IPS-18a (cell line): ENCODE measurements around the gene KCNG2.

Source experiments
- H3K27ac ChIP-seq: one replicate; pipeline ENCODE4 v1.5.1; 2013; ENCODE audit warnings: low read length
- H3K27me3 ChIP-seq: one replicate; pipeline ENCODE4 v1.6.1; 2013; ENCODE audit warnings: mild to moderate bottlenecking, low read length; ENCODE audit not compliant: control insufficient read depth, insufficient read depth
- H3K36me3 ChIP-seq: one replicate; pipeline ENCODE4 v1.6.1; 2013; ENCODE audit warnings: low read depth, low read length; ENCODE audit not compliant: control insufficient read depth
- H3K4me1 ChIP-seq: one replicate; pipeline ENCODE4 v1.6.1; 2013; ENCODE audit warnings: low read depth, low read length; ENCODE audit not compliant: control insufficient read depth
- H3K4me3 ChIP-seq: one replicate; pipeline ENCODE4 v1.5.1; 2013; ENCODE audit warnings: low read length
- H3K9ac ChIP-seq: one replicate; pipeline ENCODE4 v1.6.1; 2013; ENCODE audit warnings: mild to moderate bottlenecking, low read length, moderate library complexity
- H3K9me3 ChIP-seq: one replicate; pipeline ENCODE4 v1.6.1; 2013; ENCODE audit warnings: low read depth, low read length; ENCODE audit not compliant: control insufficient read depth

KCNG2 gene

DNA sequence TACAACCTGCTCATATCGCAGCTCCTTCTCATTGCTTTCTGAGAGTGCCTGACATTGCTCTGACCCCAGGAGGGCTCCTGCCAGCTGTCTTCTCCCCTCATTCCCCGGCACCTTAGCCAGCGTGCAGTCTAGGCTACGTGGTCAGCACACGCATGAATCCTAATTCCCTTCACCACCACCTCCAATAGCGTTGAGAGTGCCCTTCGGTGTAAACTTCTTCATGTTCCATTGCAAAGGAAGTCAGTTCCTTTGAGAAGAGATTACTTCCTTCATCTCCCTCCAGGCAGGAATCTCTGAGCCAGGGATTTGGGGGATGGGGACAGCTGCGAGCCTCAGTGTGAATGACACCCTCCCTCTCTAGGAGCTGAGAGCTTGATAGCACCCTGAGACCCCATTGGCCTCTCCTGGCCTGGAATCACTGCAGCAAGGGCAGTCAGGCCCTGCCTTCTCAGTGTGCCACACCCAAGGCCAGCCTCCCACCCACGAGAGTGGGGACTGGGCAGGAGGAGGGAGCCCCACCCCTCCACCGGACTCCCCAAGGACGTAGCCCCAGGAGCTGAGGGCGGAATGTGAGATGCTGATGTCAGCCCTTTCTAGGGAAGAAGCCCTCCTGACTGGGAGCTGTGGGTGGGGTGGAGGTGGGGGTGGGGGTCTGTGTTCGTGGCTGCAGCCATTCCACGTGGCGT lies 100.3 kb downstream of the KCNG2 start:
- Histone ChIP-seq H3K9ac (no peak overlapping the region), H3K4me3 (no peak overlapping the region), H3K36me3 (no peaks in the 10 kb centered on the region), H3K27ac (no peak overlapping the region), H3K27me3 (no peaks in the 10 kb centered on the region), H3K4me1 (no peaks in the 10 kb centered on the region), H3K9me3 (peaks cover 36% of the 10 kb centered on the region)

DNA sequence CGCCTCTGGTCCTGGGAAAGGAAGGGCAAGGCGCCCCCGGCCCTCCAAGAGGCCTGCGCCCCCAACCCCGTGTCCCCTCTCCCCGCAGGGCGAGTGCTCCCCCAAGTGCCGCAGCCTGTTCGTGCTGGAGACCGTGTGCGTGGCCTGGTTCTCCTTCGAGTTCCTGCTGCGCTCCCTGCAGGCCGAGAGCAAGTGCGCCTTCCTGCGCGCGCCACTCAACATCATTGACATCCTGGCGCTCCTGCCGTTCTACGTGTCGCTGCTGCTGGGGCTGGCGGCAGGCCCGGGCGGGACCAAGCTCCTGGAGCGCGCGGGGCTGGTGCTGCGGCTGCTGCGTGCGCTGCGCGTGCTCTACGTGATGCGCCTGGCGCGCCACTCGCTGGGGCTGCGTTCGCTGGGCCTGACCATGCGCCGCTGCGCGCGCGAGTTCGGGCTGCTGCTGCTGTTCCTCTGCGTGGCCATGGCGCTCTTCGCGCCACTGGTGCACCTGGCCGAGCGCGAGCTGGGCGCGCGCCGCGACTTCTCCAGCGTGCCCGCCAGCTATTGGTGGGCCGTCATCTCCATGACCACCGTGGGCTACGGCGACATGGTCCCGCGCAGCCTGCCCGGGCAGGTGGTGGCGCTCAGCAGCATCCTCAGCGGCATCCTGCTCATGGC lies 101.3 kb downstream of the KCNG2 start:
- no peak overlapping the region for H3K4me3 ChIP-seq
- no peaks in the 10 kb centered on the region for H3K27me3 ChIP-seq
- no peaks in the 10 kb centered on the region for H3K36me3 ChIP-seq
- H3K4me1 ChIP-seq = no peaks in the 10 kb centered on the region
- H3K9ac ChIP-seq = no peak overlapping the region
- H3K9me3 ChIP-seq = peaks cover 27% of the 10 kb centered on the region
- H3K27ac ChIP-seq = no peak overlapping the region

DNA sequence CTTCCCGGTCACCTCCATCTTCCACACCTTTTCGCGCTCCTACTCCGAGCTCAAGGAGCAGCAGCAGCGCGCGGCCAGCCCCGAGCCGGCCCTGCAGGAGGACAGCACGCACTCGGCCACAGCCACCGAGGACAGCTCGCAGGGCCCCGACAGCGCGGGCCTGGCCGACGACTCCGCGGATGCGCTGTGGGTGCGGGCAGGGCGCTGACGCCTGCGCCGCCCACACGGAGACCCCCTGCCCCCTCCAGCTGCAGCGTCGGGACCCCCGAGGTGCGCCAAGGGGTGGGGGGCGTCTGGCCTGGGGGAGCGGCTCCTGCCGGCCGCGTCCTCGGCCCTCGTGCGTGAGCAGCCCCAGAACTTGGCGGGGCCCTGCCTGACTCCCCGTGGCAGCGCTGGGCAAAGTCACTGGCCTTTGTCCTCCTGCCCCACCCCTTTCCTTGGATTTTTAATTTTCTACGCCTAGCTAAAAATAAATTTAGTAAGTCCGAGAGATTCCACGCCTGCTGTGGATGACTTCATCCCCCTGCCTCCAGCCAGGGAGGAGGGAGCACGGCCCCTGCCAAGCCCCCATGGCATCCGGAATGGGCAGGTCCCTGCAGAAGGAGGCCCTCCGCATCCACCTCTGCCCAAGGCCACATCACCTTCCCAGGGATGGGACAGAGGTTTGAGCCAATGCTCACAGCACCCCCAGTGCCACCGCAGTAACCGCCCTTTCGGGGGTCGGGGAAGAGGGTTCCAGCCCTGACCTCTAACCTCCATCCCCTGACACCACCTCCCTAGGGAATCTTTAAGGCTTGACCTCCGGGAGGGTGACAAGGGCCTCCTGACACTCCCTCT lies 102.1 kb downstream of the KCNG2 start:
- no peak overlapping the region for H3K27ac ChIP-seq
- no peak overlapping the region for H3K9ac ChIP-seq
- H3K4me3 ChIP-seq = no peak overlapping the region
- no peaks in the 10 kb centered on the region for H3K27me3 ChIP-seq
- H3K36me3 ChIP-seq = no peaks in the 10 kb centered on the region
- H3K9me3 ChIP-seq = peaks cover 25% of the 10 kb centered on the region
- H3K4me1 ChIP-seq = no peaks in the 10 kb centered on the region

DNA sequence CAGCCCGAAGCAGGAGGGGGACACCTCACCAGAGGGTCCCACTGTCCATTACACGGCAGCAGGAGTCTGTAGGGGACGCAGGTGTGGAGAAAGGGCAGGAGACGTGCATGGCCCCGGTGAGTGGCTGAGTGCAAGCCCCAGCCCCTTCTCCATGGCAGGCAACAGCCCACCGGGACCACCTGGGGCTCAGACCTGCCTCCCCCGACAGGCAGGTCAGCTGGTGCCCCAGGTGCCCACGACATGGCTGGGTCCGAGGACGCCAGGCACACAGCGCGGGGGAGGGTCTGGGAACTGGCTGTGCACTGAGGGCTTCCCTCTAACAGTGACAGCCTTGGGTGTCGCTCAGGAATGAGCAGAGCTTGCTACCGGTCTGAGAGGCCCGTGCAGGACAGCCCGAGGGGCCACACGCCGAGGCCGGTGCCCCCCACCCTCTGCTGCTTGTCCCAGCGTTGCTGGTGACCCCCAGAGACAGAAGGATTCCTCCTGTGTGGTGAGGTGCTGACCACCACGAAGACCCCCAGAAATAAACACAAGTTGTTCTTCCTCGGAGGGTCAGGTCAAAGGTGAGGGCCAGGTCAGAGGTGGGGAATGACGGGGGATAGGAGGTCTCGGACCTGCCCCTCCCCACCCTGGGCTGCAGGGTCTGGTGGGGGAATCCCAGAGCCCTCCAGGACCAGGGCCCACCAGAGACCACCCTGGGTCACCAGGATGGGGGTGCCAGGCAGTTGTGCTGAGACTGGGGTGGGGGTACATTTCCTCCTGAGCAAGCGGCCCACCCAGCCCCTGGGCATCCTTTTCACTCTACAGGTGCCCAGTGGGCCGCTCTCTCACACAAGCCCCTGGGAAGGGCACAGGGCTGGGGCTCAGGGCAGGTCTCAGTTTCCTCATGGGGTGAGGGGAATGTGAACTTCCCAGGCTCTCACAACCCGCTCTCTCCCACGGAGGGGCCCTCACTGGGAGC lies 103.2 kb downstream of the KCNG2 start:
- Histone ChIP-seq H3K4me1 (no peaks in the 10 kb centered on the region), H3K9ac (no peak overlapping the region), H3K27me3 (no peaks in the 10 kb centered on the region), H3K9me3 (peaks cover 20% of the 10 kb centered on the region), H3K27ac (no peak overlapping the region), H3K4me3 (no peak overlapping the region), H3K36me3 (no peaks in the 10 kb centered on the region)

DNA sequence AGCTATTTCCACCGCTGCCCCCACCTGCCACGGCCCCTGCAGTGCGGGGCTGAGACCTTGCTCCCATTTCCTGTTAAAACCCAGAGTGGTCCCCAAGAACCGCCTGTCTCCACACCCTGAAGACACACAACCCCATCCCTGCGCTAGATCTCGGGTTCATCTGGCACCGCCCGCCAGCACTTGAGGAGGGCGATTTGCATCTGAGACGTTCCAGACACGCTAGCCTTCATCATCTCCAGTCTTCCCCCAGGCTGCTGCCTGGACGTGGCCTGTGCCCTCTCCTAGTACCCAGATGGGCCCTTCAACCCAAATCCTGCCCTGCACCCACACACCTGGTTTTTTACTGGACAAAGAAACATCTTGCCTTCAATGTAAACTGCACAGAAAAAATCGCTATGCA lies 103.9 kb downstream of the KCNG2 start:
- H3K4me3 ChIP-seq = no peak overlapping the region
- no peaks in the 10 kb centered on the region for H3K27me3 ChIP-seq
- no peaks in the 10 kb centered on the region for H3K36me3 ChIP-seq
- H3K9ac ChIP-seq = no peak overlapping the region
- H3K27ac ChIP-seq = no peak overlapping the region
- peaks cover 15% of the 10 kb centered on the region for H3K9me3 ChIP-seq
- H3K4me1 ChIP-seq = no peaks in the 10 kb centered on the region

DNA sequence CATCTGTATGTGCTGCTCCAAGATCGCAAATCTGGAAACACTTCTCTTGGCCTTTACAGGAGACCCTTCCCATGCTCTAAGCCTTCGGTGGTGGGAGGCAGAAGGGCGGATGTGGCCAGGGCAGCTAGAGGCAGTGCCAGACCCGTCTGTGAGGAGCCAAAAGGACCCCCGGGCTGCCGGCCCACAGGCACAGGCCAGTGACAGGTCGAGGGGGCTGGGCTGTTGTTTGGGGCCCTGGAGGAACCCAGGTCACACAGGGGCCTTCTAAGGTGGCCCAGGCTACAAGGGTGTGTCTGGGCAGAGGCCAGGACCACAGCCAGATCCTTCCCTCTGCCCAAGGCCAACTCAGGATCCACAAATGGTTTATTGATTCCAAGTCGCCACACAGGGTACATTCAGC lies 104.3 kb downstream of the KCNG2 start:
- H3K4me1 ChIP-seq = no peaks in the 10 kb centered on the region
- H3K36me3 ChIP-seq = no peaks in the 10 kb centered on the region
- no peak overlapping the region for H3K27ac ChIP-seq
- H3K9ac ChIP-seq = no peak overlapping the region
- H3K9me3 ChIP-seq = peaks cover 10% of the 10 kb centered on the region
- no peak overlapping the region for H3K4me3 ChIP-seq
- no peaks in the 10 kb centered on the region for H3K27me3 ChIP-seq

DNA sequence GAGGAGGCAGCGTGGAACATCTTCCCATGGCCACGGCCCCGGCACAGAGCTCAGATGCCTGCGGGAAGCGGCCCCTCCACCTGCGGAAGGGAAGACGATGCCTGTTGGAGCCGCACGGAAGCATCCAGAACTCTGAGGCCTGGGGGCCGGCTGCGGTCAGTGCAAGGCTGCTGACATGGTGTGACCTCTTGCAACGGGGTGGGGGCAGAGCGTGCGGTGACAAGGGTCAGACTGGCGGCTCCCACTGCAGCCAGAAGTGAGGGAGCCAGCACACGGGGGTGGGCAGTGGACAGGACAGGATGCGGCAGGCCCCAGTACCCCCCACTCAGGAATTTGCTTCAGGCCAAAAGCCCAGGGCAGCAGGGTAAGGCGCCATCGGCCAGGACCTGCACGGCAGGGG lies 104.9 kb downstream of the KCNG2 start:
- Histone ChIP-seq H3K36me3 (no peaks in the 10 kb centered on the region), H3K9me3 (peaks cover 5% of the 10 kb centered on the region), H3K27me3 (no peaks in the 10 kb centered on the region), H3K4me3 (no peak overlapping the region), H3K9ac (no peak overlapping the region), H3K4me1 (no peaks in the 10 kb centered on the region), H3K27ac (no peak overlapping the region)

DNA sequence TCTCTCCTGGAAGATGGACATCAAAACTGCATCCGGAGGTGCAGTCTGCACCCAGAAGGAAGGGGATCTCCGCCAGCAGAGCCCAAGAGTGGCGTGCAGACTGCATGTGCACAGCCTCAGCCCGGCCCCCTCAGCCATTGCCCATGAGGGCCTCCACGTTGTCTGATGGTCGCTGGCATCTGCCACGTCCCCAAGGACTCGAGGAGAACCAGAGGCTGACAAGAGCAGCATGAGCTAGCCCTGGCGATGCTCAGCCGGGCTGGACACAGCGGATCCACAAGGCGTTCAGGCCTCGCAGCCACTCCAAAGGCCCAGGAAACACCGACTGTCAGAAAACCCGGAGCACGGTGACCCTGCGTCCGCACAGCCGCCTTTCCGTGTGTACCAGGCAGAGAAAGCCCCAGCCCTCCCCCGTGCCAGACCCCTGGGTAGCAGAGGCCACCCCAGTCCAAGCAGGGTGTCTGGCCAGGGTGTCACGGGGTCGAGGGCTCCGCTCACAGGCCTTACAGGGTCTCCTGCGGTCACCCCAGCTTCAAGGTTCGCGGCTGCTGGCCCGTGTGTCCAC lies 105.4 kb downstream of the KCNG2 start:
- no peak overlapping the region for H3K4me3 ChIP-seq
- no peak overlapping the region for H3K27ac ChIP-seq
- no peaks in the 10 kb centered on the region for H3K27me3 ChIP-seq
- H3K36me3 ChIP-seq = no peaks in the 10 kb centered on the region
- no peaks in the 10 kb centered on the region for H3K4me1 ChIP-seq
- H3K9ac ChIP-seq = no peak overlapping the region
- peaks cover 2% of the 10 kb centered on the region for H3K9me3 ChIP-seq

DNA sequence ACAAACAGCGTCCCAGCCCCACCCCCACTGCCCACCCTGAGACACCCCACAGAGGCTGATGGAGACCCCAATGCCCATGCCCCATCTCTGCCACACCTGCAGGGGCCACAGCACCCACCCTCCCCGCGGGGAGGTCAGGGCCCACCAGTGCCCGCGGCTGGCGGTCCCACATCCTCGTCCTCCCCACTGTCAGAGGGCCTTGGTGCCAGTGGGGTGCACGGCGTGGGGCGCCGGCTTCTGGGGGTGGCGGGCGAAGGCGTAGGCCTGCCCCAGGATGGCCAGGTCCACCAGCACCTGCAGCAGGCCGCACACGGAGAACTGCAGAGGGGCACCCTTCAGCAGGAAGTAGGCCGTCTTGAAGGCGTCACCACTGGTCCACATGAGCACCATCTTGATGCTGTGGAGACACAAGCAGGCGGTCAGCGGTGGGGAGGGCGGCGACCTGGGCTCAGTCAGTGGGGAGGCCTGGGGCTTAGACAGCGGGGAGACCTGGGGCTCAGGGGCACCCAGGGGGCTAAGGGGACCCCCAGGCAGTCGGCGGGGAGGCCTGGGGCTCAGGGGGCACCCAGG lies 106.1 kb downstream of the KCNG2 start:
- H3K4me1 ChIP-seq = no peaks in the 10 kb centered on the region
- H3K27ac ChIP-seq = no peak overlapping the region
- no peak overlapping the region for H3K9ac ChIP-seq
- H3K9me3 ChIP-seq = no peaks in the 10 kb centered on the region
- no peaks in the 10 kb centered on the region for H3K27me3 ChIP-seq
- H3K36me3 ChIP-seq = no peaks in the 10 kb centered on the region
- H3K4me3 ChIP-seq = no peak overlapping the region

DNA sequence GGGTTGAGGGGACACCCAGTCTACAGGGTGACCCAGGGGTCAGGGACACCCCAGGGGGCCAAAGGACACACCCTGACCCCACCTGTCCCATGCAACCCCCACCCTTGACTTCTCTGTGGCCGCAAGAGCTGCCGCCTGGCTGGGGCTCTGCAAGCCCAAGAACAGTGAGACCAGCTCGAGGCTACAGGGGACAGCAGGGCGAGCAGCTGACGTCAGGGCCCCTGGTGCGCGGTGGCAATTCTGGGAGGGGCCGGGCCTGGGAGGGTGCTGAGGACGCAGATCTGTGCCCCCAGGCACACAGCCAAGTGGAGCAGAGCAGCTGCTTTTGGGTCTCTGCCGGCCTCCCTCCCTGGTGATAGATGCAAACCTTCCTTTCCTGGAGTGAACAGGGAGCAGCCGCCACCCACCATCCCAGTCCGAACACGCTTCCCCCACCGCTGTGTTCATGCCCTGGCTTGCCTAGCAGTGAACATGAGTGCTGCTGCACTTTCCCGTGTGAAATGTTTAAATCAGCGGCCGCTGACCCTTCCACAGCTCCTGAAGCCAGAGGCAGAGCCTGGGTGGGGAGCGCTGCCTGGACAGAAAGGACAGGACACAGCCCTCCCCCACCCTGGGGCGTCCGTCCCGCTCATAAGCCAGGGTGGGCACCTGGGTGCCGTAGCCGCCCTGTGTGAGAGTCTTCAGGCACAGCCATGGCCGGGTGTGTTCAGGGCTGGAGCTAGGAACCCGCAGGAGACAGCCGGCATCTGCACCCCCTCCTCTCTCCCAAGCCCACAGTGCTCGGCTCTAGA lies 106.8 kb downstream of the KCNG2 start:
- no peaks in the 10 kb centered on the region for H3K36me3 ChIP-seq
- no peak overlapping the region for H3K4me3 ChIP-seq
- H3K9ac ChIP-seq = no peak overlapping the region
- no peaks in the 10 kb centered on the region for H3K4me1 ChIP-seq
- no peaks in the 10 kb centered on the region for H3K27me3 ChIP-seq
- no peaks in the 10 kb centered on the region for H3K9me3 ChIP-seq
- H3K27ac ChIP-seq = no peak overlapping the region
